K562 (cell line): Measurements from ENCODE around the gene SYMPK.

Experiments
- ETV1 ChIP-seq: fragments of 450-650 bp; conservative IDR thresholded peaks from 2 replicates; pipeline ENCODE4 v1.6.1; 2016; ENCODE audit warnings: missing genetic modification characterization, control low read depth, low read depth, missing compliant biosample characterization
- FOXM1 ChIP-seq, 2 experiments: fragments of 450-650 bp in 1 of 2; sonication (generic) in 1 of 2; formaldehyde crosslinking in 1 of 2; IDR thresholded peaks; 2 replicates each; pipeline versions ENCODE4 v1.6.1 to v1.9.0; 2017 to 2022; ENCODE audit warnings: low read depth in 2 of 2, mild to moderate bottlenecking in 2 of 2, missing genetic modification reagents in 1 of 2, moderate library complexity in 1 of 2
- HMG20B ChIP-seq: fragments of 250-450 bp; sonication (Bioruptor Pico); IDR thresholded peaks from 2 replicates; pipeline ENCODE4 v1.5.0; 2021; ENCODE audit warnings: mild to moderate bottlenecking
- PHTF2 ChIP-seq: fragments of 250-450 bp; sonication (Bioruptor Pico); IDR thresholded peaks from 2 replicates; pipeline ENCODE4 v1.5.0; 2021; ENCODE audit warnings: mild to moderate bottlenecking
- TCF7L2 ChIP-seq: fragments of 150-350 bp; IDR thresholded peaks from 2 replicates; pipeline ENCODE4 v1.6.1; 2016; ENCODE audit warnings: low read depth, mild to moderate bottlenecking, low read length, moderate library complexity
- ZNF124 ChIP-seq: sonication (generic); formaldehyde crosslinking; IDR thresholded peaks from 2 replicates; pipeline ENCODE4 v1.8.1; 2022; ENCODE audit warnings: missing genetic modification reagents
- TF ChIP-seq, protein P1 (sequence below): fragments of 450-650 bp; formaldehyde crosslinking; IDR thresholded peaks from 2 replicates; pipeline ENCODE4 v1.4.0; 2020; ENCODE audit warnings: mild to moderate bottlenecking
- TF ChIP-seq, protein P2 (sequence below), 3 experiments: IDR thresholded peaks in 2 of 3; conservative IDR thresholded peaks in 1 of 3; 2 replicates each; pipeline ENCODE4 v1.5.1; 2011 to 2012; ENCODE audit warnings: low read length in 3 of 3, mild to moderate bottlenecking in 3 of 3, control low read depth in 2 of 3, improper control_type of control experiment in 1 of 3, inconsistent platforms in 1 of 3, low read depth in 1 of 3, mixed read lengths in 1 of 3, moderate library complexity in 1 of 3; ENCODE audit not compliant: insufficient read depth in 2 of 3
- TF ChIP-seq, protein P3 (sequence below): sonication (generic); formaldehyde crosslinking; IDR thresholded peaks from 2 replicates; pipeline ENCODE4 v1.8.1; 2023; ENCODE audit warnings: missing genetic modification reagents, mild to moderate bottlenecking, borderline replicate concordance
- TF ChIP-seq, protein P4 (sequence below): fragments of 450-650 bp; IDR thresholded peaks from 2 replicates; pipeline ENCODE4 v1.7.1; 2018; ENCODE audit warnings: mild to moderate bottlenecking, low read depth; ENCODE audit not compliant: partially characterized antibody

DNA sequence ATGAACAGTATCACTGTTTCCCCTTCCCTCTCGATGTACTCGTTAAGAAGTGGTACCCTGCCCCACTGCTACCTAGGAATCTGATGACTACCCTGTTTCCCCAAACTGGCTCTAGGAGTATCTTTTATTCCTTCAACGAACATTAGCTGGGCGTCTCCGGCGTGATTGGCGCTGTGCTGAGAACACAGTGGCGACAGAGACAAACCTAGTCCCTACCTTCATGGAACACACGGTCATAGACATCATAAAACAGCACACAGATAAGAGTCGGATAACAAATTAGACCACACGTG is 730 bp downstream of the SYMPK start:
- no peak for TF ChIP-seq PHTF2 (CRISPR knock-in tag)
- no peak for TF ChIP-seq TCF7L2
- no peak for TF ChIP-seq HMG20B (CRISPR knock-in tag)
- TF ChIP-seq, protein P1, sequence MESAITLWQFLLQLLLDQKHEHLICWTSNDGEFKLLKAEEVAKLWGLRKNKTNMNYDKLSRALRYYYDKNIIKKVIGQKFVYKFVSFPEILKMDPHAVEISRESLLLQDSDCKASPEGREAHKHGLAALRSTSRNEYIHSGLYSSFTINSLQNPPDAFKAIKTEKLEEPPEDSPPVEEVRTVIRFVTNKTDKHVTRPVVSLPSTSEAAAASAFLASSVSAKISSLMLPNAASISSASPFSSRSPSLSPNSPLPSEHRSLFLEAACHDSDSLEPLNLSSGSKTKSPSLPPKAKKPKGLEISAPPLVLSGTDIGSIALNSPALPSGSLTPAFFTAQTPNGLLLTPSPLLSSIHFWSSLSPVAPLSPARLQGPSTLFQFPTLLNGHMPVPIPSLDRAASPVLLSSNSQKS (CRISPR knock-in tag), result no peak
- TF ChIP-seq, protein P2, sequence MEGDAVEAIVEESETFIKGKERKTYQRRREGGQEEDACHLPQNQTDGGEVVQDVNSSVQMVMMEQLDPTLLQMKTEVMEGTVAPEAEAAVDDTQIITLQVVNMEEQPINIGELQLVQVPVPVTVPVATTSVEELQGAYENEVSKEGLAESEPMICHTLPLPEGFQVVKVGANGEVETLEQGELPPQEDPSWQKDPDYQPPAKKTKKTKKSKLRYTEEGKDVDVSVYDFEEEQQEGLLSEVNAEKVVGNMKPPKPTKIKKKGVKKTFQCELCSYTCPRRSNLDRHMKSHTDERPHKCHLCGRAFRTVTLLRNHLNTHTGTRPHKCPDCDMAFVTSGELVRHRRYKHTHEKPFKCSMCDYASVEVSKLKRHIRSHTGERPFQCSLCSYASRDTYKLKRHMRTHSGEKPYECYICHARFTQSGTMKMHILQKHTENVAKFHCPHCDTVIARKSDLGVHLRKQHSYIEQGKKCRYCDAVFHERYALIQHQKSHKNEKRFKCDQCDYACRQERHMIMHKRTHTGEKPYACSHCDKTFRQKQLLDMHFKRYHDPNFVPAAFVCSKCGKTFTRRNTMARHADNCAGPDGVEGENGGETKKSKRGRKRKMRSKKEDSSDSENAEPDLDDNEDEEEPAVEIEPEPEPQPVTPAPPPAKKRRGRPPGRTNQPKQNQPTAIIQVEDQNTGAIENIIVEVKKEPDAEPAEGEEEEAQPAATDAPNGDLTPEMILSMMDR (IDR thresholded peaks at IDR 0.05 in 2 of 3, conservative IDR thresholded peaks at IDR 0.05 in 1 of 3; ENCODE audit: insufficient read depth in 2 of 3, low read depth in 1 of 3, low read length in 3 of 3), result no peak
- TF ChIP-seq ZNF124 (CRISPR knock-in tag), result no peak
- TF ChIP-seq ETV1, result no peak
- no peak for TF ChIP-seq FOXM1 (IDR thresholded peaks at IDR 0.05; ENCODE audit: low read depth)
- no peak for TF ChIP-seq FOXM1 (CRISPR knock-in tag; IDR thresholded peaks at IDR 0.05; ENCODE audit: low read depth)
- TF ChIP-seq, protein P3, sequence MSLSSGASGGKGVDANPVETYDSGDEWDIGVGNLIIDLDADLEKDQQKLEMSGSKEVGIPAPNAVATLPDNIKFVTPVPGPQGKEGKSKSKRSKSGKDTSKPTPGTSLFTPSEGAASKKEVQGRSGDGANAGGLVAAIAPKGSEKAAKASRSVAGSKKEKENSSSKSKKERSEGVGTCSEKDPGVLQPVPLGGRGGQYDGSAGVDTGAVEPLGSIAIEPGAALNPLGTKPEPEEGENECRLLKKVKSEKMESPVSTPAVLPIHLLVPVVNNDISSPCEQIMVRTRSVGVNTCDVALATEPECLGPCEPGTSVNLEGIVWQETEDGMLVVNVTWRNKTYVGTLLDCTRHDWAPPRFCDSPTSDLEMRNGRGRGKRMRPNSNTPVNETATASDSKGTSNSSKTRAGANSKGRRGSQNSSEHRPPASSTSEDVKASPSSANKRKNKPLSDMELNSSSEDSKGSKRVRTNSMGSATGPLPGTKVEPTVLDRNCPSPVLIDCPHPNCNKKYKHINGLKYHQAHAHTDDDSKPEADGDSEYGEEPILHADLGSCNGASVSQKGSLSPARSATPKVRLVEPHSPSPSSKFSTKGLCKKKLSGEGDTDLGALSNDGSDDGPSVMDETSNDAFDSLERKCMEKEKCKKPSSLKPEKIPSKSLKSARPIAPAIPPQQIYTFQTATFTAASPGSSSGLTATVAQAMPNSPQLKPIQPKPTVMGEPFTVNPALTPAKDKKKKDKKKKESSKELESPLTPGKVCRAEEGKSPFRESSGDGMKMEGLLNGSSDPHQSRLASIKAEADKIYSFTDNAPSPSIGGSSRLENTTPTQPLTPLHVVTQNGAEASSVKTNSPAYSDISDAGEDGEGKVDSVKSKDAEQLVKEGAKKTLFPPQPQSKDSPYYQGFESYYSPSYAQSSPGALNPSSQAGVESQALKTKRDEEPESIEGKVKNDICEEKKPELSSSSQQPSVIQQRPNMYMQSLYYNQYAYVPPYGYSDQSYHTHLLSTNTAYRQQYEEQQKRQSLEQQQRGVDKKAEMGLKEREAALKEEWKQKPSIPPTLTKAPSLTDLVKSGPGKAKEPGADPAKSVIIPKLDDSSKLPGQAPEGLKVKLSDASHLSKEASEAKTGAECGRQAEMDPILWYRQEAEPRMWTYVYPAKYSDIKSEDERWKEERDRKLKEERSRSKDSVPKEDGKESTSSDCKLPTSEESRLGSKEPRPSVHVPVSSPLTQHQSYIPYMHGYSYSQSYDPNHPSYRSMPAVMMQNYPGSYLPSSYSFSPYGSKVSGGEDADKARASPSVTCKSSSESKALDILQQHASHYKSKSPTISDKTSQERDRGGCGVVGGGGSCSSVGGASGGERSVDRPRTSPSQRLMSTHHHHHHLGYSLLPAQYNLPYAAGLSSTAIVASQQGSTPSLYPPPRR, result no peak
- TF ChIP-seq, protein P4, sequence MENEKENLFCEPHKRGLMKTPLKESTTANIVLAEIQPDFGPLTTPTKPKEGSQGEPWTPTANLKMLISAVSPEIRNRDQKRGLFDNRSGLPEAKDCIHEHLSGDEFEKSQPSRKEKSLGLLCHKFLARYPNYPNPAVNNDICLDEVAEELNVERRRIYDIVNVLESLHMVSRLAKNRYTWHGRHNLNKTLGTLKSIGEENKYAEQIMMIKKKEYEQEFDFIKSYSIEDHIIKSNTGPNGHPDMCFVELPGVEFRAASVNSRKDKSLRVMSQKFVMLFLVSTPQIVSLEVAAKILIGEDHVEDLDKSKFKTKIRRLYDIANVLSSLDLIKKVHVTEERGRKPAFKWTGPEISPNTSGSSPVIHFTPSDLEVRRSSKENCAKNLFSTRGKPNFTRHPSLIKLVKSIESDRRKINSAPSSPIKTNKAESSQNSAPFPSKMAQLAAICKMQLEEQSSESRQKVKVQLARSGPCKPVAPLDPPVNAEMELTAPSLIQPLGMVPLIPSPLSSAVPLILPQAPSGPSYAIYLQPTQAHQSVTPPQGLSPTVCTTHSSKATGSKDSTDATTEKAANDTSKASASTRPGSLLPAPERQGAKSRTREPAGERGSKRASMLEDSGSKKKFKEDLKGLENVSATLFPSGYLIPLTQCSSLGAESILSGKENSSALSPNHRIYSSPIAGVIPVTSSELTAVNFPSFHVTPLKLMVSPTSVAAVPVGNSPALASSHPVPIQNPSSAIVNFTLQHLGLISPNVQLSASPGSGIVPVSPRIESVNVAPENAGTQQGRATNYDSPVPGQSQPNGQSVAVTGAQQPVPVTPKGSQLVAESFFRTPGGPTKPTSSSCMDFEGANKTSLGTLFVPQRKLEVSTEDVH, result no peak
